ENCODE results near the gene PSMA1. TPM values are rescaled to one million over a fixed set of nuclear protein-coding genes. Genes with fewer than 3 reads are reported as not detected.

PSMA1 gene
- total RNA-seq, 4 donors from 2014 or later = 12.1 to 112 (median 70.4) TPM

DNA sequence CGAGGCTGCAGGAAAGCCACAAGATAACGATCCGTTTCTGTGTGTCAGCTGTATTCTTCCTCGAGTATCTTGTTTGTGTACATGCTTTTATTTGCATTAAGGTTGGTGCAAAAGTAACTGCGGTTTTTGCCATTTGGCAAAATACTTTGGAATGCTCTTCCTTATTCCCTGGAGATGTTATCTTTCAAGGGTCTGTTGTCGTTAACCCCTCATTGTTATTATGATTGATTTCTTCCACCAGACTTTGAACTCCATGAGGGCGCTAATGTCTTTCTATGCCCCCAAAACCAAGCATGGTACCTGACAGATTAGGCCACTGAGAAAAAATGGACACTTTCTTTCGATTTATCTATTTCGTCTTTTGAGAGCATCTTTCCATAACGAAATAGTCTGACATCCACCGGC lies 563 bp upstream of the PSMA1 start:
- Histone ChIP-seq H3K27ac (peak overlapping the region; percentile 87 to 94 (median 90)), H3K36me3 (peaks cover 0 to 20% (median 7%) of the 10 kb centered on the region in 4 donors), H3K4me3 (peak overlapping the region; percentile 57 to 89 (median 67)), H3K27me3 (no peaks in the 10 kb centered on the region), H3K4me1 (peaks cover 6 to 23% (median 18%) of the 10 kb centered on the region in 4 donors), H3K9me3 (no peaks in the 10 kb centered on the region)
- in situ Hi-C loops (cut with MboI; ENCODE audit: low pct_ligation_motif_present in 1 of 4, low pct_unique_long_range_greater_than_20kb in 1 of 4, low sequenced_read_pairs in 3 of 4) (loop anchor here in 3 of 4 donors (5.0 to 25.0 kb wide), 3 partner anchors 367 to 374 kb away; partner anchors contain the start of gene CYP2R1 (in 3 of the 3)), intact Hi-C loops (cut with DNase I; ENCODE audit: low total_unique reads) (loop anchor here (5.0 kb wide), 1 partner anchor 372 kb away; the partner anchor contains the start of gene CYP2R1)
- DNase-seq = no peak
- WGBS, 2 donors (ENCODE audit: low coverage in 1 of 2) = 16 to 24% methylated on average over 10 to 11 of the region's 11 CpGs
- no peak for TF ChIP-seq POLR2A (IDR thresholded peaks at IDR 0.05)
- TF ChIP-seq, protein P1, sequence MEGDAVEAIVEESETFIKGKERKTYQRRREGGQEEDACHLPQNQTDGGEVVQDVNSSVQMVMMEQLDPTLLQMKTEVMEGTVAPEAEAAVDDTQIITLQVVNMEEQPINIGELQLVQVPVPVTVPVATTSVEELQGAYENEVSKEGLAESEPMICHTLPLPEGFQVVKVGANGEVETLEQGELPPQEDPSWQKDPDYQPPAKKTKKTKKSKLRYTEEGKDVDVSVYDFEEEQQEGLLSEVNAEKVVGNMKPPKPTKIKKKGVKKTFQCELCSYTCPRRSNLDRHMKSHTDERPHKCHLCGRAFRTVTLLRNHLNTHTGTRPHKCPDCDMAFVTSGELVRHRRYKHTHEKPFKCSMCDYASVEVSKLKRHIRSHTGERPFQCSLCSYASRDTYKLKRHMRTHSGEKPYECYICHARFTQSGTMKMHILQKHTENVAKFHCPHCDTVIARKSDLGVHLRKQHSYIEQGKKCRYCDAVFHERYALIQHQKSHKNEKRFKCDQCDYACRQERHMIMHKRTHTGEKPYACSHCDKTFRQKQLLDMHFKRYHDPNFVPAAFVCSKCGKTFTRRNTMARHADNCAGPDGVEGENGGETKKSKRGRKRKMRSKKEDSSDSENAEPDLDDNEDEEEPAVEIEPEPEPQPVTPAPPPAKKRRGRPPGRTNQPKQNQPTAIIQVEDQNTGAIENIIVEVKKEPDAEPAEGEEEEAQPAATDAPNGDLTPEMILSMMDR (IDR thresholded peaks at IDR 0.05) = no peak
- no peak for TF ChIP-seq POLR2AphosphoS5 (IDR thresholded peaks at IDR 0.05)
- TF ChIP-seq EP300 (IDR thresholded peaks at IDR 0.05; ENCODE audit: low read depth) = no peak

DNA sequence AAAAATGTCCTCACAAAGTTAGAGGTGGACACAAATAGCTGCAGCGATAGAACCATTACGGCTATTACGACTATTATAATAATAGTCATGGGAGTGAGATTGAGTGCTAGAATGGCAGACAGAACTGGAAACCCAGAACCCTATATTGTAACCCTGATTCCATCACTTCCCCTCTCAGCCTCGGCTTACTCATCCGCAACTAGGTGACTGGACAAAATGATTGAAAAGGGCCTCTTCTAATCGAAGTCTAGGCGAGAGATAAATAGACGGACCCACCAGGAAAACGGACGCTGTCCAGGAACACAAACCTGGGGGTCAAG lies 629 bp downstream of the PSMA1 start:
- DNase-seq = no peak
- H3K27me3 ChIP-seq = no peaks in the 10 kb centered on the region
- peaks cover 0 to 29% (median 11%) of the 10 kb centered on the region in 4 donors for H3K36me3 ChIP-seq
- no peaks in the 10 kb centered on the region for H3K9me3 ChIP-seq
- in situ Hi-C loops (cut with MboI; ENCODE audit: low pct_ligation_motif_present in 1 of 4, low pct_unique_long_range_greater_than_20kb in 1 of 4, low sequenced_read_pairs in 3 of 4) (loop anchor here in 1 of 4 donors (25.0 kb wide), 1 partner anchor 368 kb away; the partner anchor contains the start of gene CYP2R1), intact Hi-C loops (cut with DNase I; ENCODE audit: low total_unique reads) (no loop called here)
- WGBS, 2 donors (ENCODE audit: low coverage in 1 of 2) = 0% methylated on average over 4 to 10 of the region's 10 CpGs
- peak overlapping the region; percentile 87 to 94 (median 90) for H3K27ac ChIP-seq
- peaks cover 6 to 23% (median 18%) of the 10 kb centered on the region in 4 donors for H3K4me1 ChIP-seq
- H3K4me3 ChIP-seq = peak overlapping the region; percentile 57 to 89 (median 67)
- TF ChIP-seq POLR2AphosphoS5 (IDR thresholded peaks at IDR 0.05) (no peak), EP300 (IDR thresholded peaks at IDR 0.05; ENCODE audit: low read depth) (no peak), POLR2A (IDR thresholded peaks at IDR 0.05) (no peak)
- TF ChIP-seq, protein P1 (IDR thresholded peaks at IDR 0.05) = no peak

DNA sequence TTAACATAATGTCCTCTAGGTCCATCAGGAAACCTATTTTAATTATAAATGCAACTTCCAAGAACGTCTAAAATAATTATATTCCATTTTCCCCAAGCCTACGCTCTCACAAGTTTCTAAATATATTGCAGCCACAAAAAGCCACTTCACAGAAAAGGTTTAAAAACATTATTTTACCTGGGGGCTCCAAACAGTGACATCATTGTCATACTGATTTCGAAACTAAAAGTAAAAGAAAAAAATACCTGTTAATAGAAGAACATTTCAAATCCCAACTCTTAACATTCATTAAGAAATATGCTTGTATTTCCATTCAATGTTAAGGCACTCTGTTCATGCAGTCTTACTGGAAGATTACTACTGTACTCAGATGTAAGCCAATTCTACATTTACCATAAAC lies 1.4 kb downstream of the PSMA1 start:
- no peak for DNase-seq
- H3K4me3 ChIP-seq = peak overlapping the region in 2 of 4 donors; percentile 60 to 74
- in situ Hi-C loops (cut with MboI; ENCODE audit: low pct_ligation_motif_present in 1 of 4, low pct_unique_long_range_greater_than_20kb in 1 of 4, low sequenced_read_pairs in 3 of 4) = loop anchor here in 1 of 4 donors (25.0 kb wide), 1 partner anchor 368 kb away; the partner anchor contains the start of gene CYP2R1
- TF ChIP-seq POLR2A (IDR thresholded peaks at IDR 0.05) (no peak), POLR2AphosphoS5 (IDR thresholded peaks at IDR 0.05) (no peak), EP300 (IDR thresholded peaks at IDR 0.05; ENCODE audit: low read depth) (no peak)
- TF ChIP-seq, protein P1 (IDR thresholded peaks at IDR 0.05) = no peak
- peak overlapping the region; percentile 87 to 94 (median 90) for H3K27ac ChIP-seq
- peaks cover 6 to 23% (median 18%) of the 10 kb centered on the region in 4 donors for H3K4me1 ChIP-seq
- no peaks in the 10 kb centered on the region for H3K27me3 ChIP-seq
- no peaks in the 10 kb centered on the region for H3K9me3 ChIP-seq
- peaks cover 0 to 36% (median 15%) of the 10 kb centered on the region in 4 donors for H3K36me3 ChIP-seq
- intact Hi-C loops (cut with DNase I; ENCODE audit: low total_unique reads) = no loop called here
- WGBS, 2 donors (ENCODE audit: low coverage in 1 of 2) = 59 to 79% methylated on average over 3 of the region's 3 CpGs

DNA sequence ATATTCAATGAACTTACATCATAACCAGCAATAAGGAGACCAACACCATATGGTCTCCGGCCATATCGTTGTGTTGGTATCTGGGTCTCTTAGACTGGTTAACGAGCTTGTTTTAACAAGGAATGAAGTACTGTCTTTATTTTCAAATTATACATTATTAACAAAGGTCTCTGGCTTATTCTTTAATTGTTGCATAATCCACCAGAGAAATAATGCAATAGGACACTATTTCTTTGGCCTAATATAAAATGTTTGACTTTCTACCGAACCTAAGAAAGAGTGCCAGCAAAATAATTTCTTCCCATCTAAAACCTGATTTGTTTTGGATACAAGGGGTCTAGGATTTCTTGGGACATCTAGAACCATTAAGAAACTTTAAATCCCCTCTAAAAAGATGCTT lies 6.4 kb downstream of the PSMA1 start:
- TF ChIP-seq POLR2A (IDR thresholded peaks at IDR 0.05) (no peak), POLR2AphosphoS5 (IDR thresholded peaks at IDR 0.05) (no peak), EP300 (IDR thresholded peaks at IDR 0.05; ENCODE audit: low read depth) (no peak)
- TF ChIP-seq, protein P1 (IDR thresholded peaks at IDR 0.05) = no peak
- peaks cover 0 to 80% (median 36%) of the 10 kb centered on the region in 4 donors for H3K36me3 ChIP-seq
- WGBS, 2 donors (ENCODE audit: low coverage in 1 of 2) = 89 to 94% methylated on average over 4 of the region's 4 CpGs
- H3K27me3 ChIP-seq = no peaks in the 10 kb centered on the region
- H3K4me3 ChIP-seq = no peak overlapping the region
- intact Hi-C loops (cut with DNase I; ENCODE audit: low total_unique reads) = no loop called here
- H3K27ac ChIP-seq = no peak overlapping the region
- no peaks in the 10 kb centered on the region for H3K9me3 ChIP-seq
- in situ Hi-C loops (cut with MboI; ENCODE audit: low pct_ligation_motif_present in 1 of 4, low pct_unique_long_range_greater_than_20kb in 1 of 4, low sequenced_read_pairs in 3 of 4) = loop anchor here in 1 of 4 donors (25.0 kb wide), 1 partner anchor 374 kb away; the partner anchor contains the start of gene CYP2R1
- no peak for DNase-seq
- peaks cover 1 to 11% (median 9%) of the 10 kb centered on the region in 4 donors for H3K4me1 ChIP-seq

Data from transverse colon (tissue), 4 donors.